ENCODE results near the gene CREBL2. TPM values are rescaled to one million over a fixed set of nuclear protein-coding genes. Genes with fewer than 3 reads are reported as not detected.

The CREBL2 gene
- total RNA-seq, 1 experiment from 2014 or later, result 17.3 TPM

- no peak for TF ChIP-seq PRDM15 (CRISPR knock-in tag; IDR thresholded peaks at IDR 0.05)
- no peak for TF ChIP-seq NR3C1 (CRISPR knock-in tag; conservative IDR thresholded peaks at IDR 0.05; ENCODE audit: low read depth)
- no peak for TF ChIP-seq RORB (CRISPR knock-in tag; IDR thresholded peaks at IDR 0.05)
- TF ChIP-seq JAZF1 (CRISPR knock-in tag; IDR thresholded peaks at IDR 0.05), result no peak
- no peak for TF ChIP-seq ZNF396 (CRISPR knock-in tag; IDR thresholded peaks at IDR 0.05; ENCODE audit: borderline replicate concordance)
- TF ChIP-seq ATF6 (CRISPR knock-in tag; IDR thresholded peaks at IDR 0.05), result no peak
- TF ChIP-seq ATF2 (CRISPR knock-in tag; IDR thresholded peaks at IDR 0.05; ENCODE audit: borderline replicate concordance, low read depth), result no peak
- TF ChIP-seq KAT7 (CRISPR knock-in tag; IDR thresholded peaks at IDR 0.05; ENCODE audit: borderline replicate concordance), result no peak
- no peak for TF ChIP-seq ZBTB43 (CRISPR knock-in tag; IDR thresholded peaks at IDR 0.05)
- TF ChIP-seq USF2 (CRISPR knock-in tag; IDR thresholded peaks at IDR 0.05), result no peak
- no peak for TF ChIP-seq FOXP4 (CRISPR knock-in tag; IDR thresholded peaks at IDR 0.05)
- no peak for TF ChIP-seq ATF1 (CRISPR knock-in tag; IDR thresholded peaks at IDR 0.05)
Measured at GRCh38 chr12:12665194-12665593, 53.5 kb downstream of the CREBL2 start (continued).

GRCh38 chr12:12668005-12668404 lies 56.3 kb downstream of the CREBL2 start:
- no peak for TF ChIP-seq E2F5 (CRISPR knock-in tag; IDR thresholded peaks at IDR 0.05)
- no peak for TF ChIP-seq NR1H2 (CRISPR knock-in tag; IDR thresholded peaks at IDR 0.05)
- TF ChIP-seq PRDM15 (CRISPR knock-in tag; IDR thresholded peaks at IDR 0.05), result no peak
- TF ChIP-seq RORB (CRISPR knock-in tag; IDR thresholded peaks at IDR 0.05), result no peak
- no peak for TF ChIP-seq GABPB1 (CRISPR knock-in tag; IDR thresholded peaks at IDR 0.05)
- no peak for TF ChIP-seq SMAD3 (CRISPR knock-in tag; IDR thresholded peaks at IDR 0.05; ENCODE audit: borderline replicate concordance)
- TF ChIP-seq RELA (CRISPR knock-in tag; IDR thresholded peaks at IDR 0.05; ENCODE audit: borderline replicate concordance), result no peak
- DNase-seq (ENCODE audit: low spot score) (no peak), ATAC-seq (no peak)
- POLR2A ChIA-PET, result interaction anchor here (0.7 kb wide), 1 partner anchor 276 kb away, joined by 3 read pairs; no protein-coding TSS in a partner anchor
- no peak overlapping the region for H3K27ac Mint-ChIP-seq
- no peaks in the 10 kb centered on the region; the same call in 1 of the 2 replicates for H3K36me3 Mint-ChIP-seq
- CTCF ChIA-PET, result interaction anchor here (0.5 kb wide), 1 partner anchor 330 kb away, joined by 4 read pairs; no protein-coding TSS in a partner anchor
- H3K4me3 Mint-ChIP-seq, result no peak overlapping the region
- peaks cover 29% of the 10 kb centered on the region for H3K4me1 Mint-ChIP-seq
- peaks cover 16% of the 10 kb centered on the region for H3K27me3 Mint-ChIP-seq (ENCODE audit: low read depth)
- no peaks in the 10 kb centered on the region for H3K9me3 Mint-ChIP-seq
